ENCODE measurements around the gene RAP1GAP2. TPM values are rescaled to one million over a fixed set of nuclear protein-coding genes. Genes with fewer than 3 reads are reported as not detected.

The RAP1GAP2 gene
- total RNA-seq, 1 donor from 2014 or later: 3.8 TPM

GRCh38 chr17:2974347-2974746 is 178.1 kb downstream of the RAP1GAP2 start:
- Histone ChIP-seq H3K4me1 (no peaks in the 10 kb centered on the region), H3K9me3 (ENCODE audit: low read depth) (no peaks in the 10 kb centered on the region), H3K36me3 (no peaks in the 10 kb centered on the region), H3K9ac (no peak overlapping the region), H3K4me3 (no peak overlapping the region), H3K79me2 (ENCODE audit: low read depth) (no peaks in the 10 kb centered on the region), H3K27me3 (no peaks in the 10 kb centered on the region), H3F3A (ENCODE audit: low read depth) (no peaks in the 10 kb centered on the region), H3K27ac (no peak overlapping the region), H4K20me1 (ENCODE audit: low read depth) (no peaks in the 10 kb centered on the region), H2AFZ (replicated peaks) (no peak overlapping the region), H3K4me2 (no peak overlapping the region)
- no peaks in the 10 kb centered on the region for H3K36me3 Mint-ChIP-seq
- TF ChIP-seq EZH2phosphoT487 (IDR thresholded peaks at IDR 0.05): no peak
- TF ChIP-seq CTCF (IDR thresholded peaks at IDR 0.05): no peak
- TF ChIP-seq EZH2 (IDR thresholded peaks at IDR 0.05): no peak
- no peak for DNase-seq (ENCODE audit: low spot score)
- no peaks in the 10 kb centered on the region for H3K4me1 Mint-ChIP-seq
- H3K27ac Mint-ChIP-seq: no peak overlapping the region
- H3K4me3 Mint-ChIP-seq: no peak overlapping the region
- no peaks in the 10 kb centered on the region for H3K27me3 Mint-ChIP-seq (ENCODE audit: insufficient read depth, low read depth)
- peaks cover 3% of the 10 kb centered on the region for H3K9me3 Mint-ChIP-seq

GRCh38 chr17:2975469-2975958 is 179.3 kb downstream of the RAP1GAP2 start:
- Mint-ChIP-seq H3K27ac (no peak overlapping the region), H3K27me3 (ENCODE audit: insufficient read depth, low read depth) (no peaks in the 10 kb centered on the region), H3K4me1 (no peaks in the 10 kb centered on the region), H3K4me3 (no peak overlapping the region), H3K36me3 (no peaks in the 10 kb centered on the region), H3K9me3 (peaks cover 3% of the 10 kb centered on the region)
- H3K36me3 ChIP-seq: no peaks in the 10 kb centered on the region
- H3K4me3 ChIP-seq: no peak overlapping the region
- H3K9ac ChIP-seq: no peak overlapping the region
- H3K79me2 ChIP-seq (ENCODE audit: low read depth): no peaks in the 10 kb centered on the region
- H3F3A ChIP-seq (ENCODE audit: low read depth): no peaks in the 10 kb centered on the region
- DNase-seq (ENCODE audit: low spot score): no peak
- no peaks in the 10 kb centered on the region for H3K9me3 ChIP-seq (ENCODE audit: low read depth)
- H3K4me1 ChIP-seq: no peaks in the 10 kb centered on the region
- H4K20me1 ChIP-seq (ENCODE audit: low read depth): no peaks in the 10 kb centered on the region
- no peaks in the 10 kb centered on the region for H3K27me3 ChIP-seq
- no peak overlapping the region for H3K27ac ChIP-seq
- TF ChIP-seq EZH2 (IDR thresholded peaks at IDR 0.05) (no peak), EZH2phosphoT487 (IDR thresholded peaks at IDR 0.05) (no peak), CTCF (IDR thresholded peaks at IDR 0.05) (no peak)
- H3K4me2 ChIP-seq: no peak overlapping the region
- no peak overlapping the region for H2AFZ ChIP-seq (replicated peaks)

- H3K9me3 Mint-ChIP-seq: peaks cover 3% of the 10 kb centered on the region
- no peaks in the 10 kb centered on the region for H3K36me3 ChIP-seq
- no peak overlapping the region for H2AFZ ChIP-seq (replicated peaks)
- no peaks in the 10 kb centered on the region for H3F3A ChIP-seq (ENCODE audit: low read depth)
- no peak overlapping the region for H3K4me3 Mint-ChIP-seq
- TF ChIP-seq CTCF (IDR thresholded peaks at IDR 0.05) (no peak), EZH2phosphoT487 (IDR thresholded peaks at IDR 0.05) (no peak), EZH2 (IDR thresholded peaks at IDR 0.05) (no peak)
- no peak overlapping the region for H3K4me2 ChIP-seq
- H3K9ac ChIP-seq: no peak overlapping the region
- H3K36me3 Mint-ChIP-seq: no peaks in the 10 kb centered on the region
- no peaks in the 10 kb centered on the region for H3K4me1 ChIP-seq
- H3K79me2 ChIP-seq (ENCODE audit: low read depth): no peaks in the 10 kb centered on the region
- no peak for DNase-seq (ENCODE audit: low spot score)
- no peaks in the 10 kb centered on the region for H3K4me1 Mint-ChIP-seq
- no peak overlapping the region for H3K27ac Mint-ChIP-seq
- no peaks in the 10 kb centered on the region for H3K27me3 ChIP-seq
- no peaks in the 10 kb centered on the region for H4K20me1 ChIP-seq (ENCODE audit: low read depth)
- H3K4me3 ChIP-seq: no peak overlapping the region
- H3K27me3 Mint-ChIP-seq (ENCODE audit: insufficient read depth, low read depth): peaks cover 6% of the 10 kb centered on the region
- H3K9me3 ChIP-seq (ENCODE audit: low read depth): no peaks in the 10 kb centered on the region
- H3K27ac ChIP-seq: no peak overlapping the region
Measured at GRCh38 chr17:2977157-2977556, 180.9 kb downstream of the RAP1GAP2 start.

Data from neural progenitor cell (in vitro differentiated cells).